Sigmoid colon (tissue), 4 donors: Measurements from ENCODE around the gene ACAT1.

Experiments used
- EP300 ChIP-seq, 4 donors: sonication (generic); formaldehyde crosslinking; IDR thresholded peaks; one replicate each; pipeline ENCODE4 v1.6.1; 2017; ENCODE audit warnings: antibody characterized with exemption in 4 of 4
- POLR2A ChIP-seq, 2 donors: fragments of 450-650 bp; IDR thresholded peaks; one replicate each; pipeline ENCODE4 v1.6.1; 2016; ENCODE audit warnings: antibody characterized with exemption in 2 of 2, mild to moderate bottlenecking in 2 of 2, moderate library complexity in 2 of 2

DNA sequence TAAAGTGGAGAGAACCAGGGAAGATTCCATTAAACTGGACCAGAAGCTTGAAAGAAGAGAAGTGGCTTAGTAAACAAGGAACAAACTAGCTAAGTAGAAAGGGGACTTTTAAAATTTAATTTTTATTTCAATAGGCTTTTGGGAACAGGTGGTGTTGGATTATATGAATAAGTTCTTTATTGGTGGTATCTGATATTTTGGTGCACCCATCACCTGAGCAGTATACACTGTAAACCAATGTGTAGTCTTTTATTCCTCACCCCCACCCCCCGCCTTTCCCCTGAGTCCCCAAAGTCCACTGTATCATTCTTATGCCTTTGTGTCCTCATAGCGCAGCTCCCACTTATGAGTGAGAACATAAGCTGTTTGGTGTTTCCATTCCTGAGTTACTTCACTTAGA, 7.4 kb downstream of the ACAT1 start:
- TF ChIP-seq POLR2A (IDR thresholded peaks at IDR 0.05) (no peak), EP300 (IDR thresholded peaks at IDR 0.05) (no peak)
